Activated T-cell treated with anti-CD3 and anti-CD28 coated beads for 48 hours (primary cell): Measurements from ENCODE around the gene NXPE3.
"Not testable (repeated sequence)": the region's sequence is repeated elsewhere in the genome, so short reads cannot be mapped to it uniquely, and the experiment has no call there.

Source experiments
- DNase-seq: peaks from one replicate; pipeline ENCODE4 v3.0.0-alpha.2; 2020; ENCODE audit warnings: low read depth

Gene NXPE3

GRCh38 chr3:101852983-101853840, 74.2 kb downstream of the NXPE3 start:
- DNase-seq, result no peak

GRCh38 chr3:101853982-101854381, 75.0 kb downstream of the NXPE3 start:
- no peak for DNase-seq

- no peak for DNase-seq
These were observed 75.7 kb downstream of the NXPE3 start for GRCh38 chr3:101854608-101855304.

GRCh38 chr3:101857301-101857741, 78.3 kb downstream of the NXPE3 start:
- DNase-seq, result no peak

GRCh38 chr3:101858464-101859030, 79.5 kb downstream of the NXPE3 start:
- no peak for DNase-seq

- no peak for DNase-seq
These were observed 81.0 kb downstream of the NXPE3 start for GRCh38 chr3:101859882-101860448.

- DNase-seq, result no peak
These were observed 82.3 kb downstream of the NXPE3 start for GRCh38 chr3:101861212-101861788.

GRCh38 chr3:101861789-101862415, 82.9 kb downstream of the NXPE3 start:
- no peak for DNase-seq

- no peak for DNase-seq
These were observed 83.6 kb downstream of the NXPE3 start for GRCh38 chr3:101862416-101863165.

- DNase-seq, result not testable (repeated sequence)
These were observed 85.9 kb downstream of the NXPE3 start for GRCh38 chr3:101864926-101865325.

GRCh38 chr3:101865751-101866509, 86.9 kb downstream of the NXPE3 start:
- no peak for DNase-seq

- no peak for DNase-seq
These were observed 88.5 kb downstream of the NXPE3 start for GRCh38 chr3:101867511-101867910.

GRCh38 chr3:101867996-101868395, 89.0 kb downstream of the NXPE3 start:
- no peak for DNase-seq

- no peak for DNase-seq
These were observed 89.8 kb downstream of the NXPE3 start for GRCh38 chr3:101868534-101869464.

GRCh38 chr3:101870138-101870537, 91.1 kb downstream of the NXPE3 start:
- DNase-seq, result no peak

GRCh38 chr3:101873619-101874018, 94.6 kb downstream of the NXPE3 start:
- no peak for DNase-seq

GRCh38 chr3:101876142-101876541, 97.1 kb downstream of the NXPE3 start:
- no peak for DNase-seq
